Adrenal gland (tissue), 19 donors: ENCODE measurements around the gene GRIN2D. TPM values are rescaled to one million over a fixed set of nuclear protein-coding genes. Genes with fewer than 3 reads are reported as not detected.

ENCODE experiments used
- DNase-seq, 7 donors: peaks; one replicate each; pipeline ENCODE4 v3.0.0-alpha.2; 2019 to 2020
- H3K27ac ChIP-seq, 5 donors: fragments of 200-600 bp; sonication (generic) in 4 of 5; 1 replicate in 3 of 5; 2 replicates in 2 of 5; pipeline versions ENCODE4 v1.5.1 to v1.8.0; 2016 to 2020; ENCODE audit warnings: mild to moderate bottlenecking in 1 of 5
- H3K27me3 ChIP-seq: fragments of 200-600 bp; 2 replicates; pipeline ENCODE4 v1.8.0; 2021
- H3K36me3 ChIP-seq, 2 donors: fragments of 200-600 bp; replicated peaks in 1 of 2; 1 replicate in 1 of 2; 2 replicates in 1 of 2; pipeline versions ENCODE4 v1.5.1 to v1.8.0; 2018 to 2022
- H3K4me1 ChIP-seq, 2 donors: fragments of 200-600 bp; replicated peaks in 1 of 2; 1 replicate in 1 of 2; 2 replicates in 1 of 2; pipeline versions ENCODE4 v1.5.1 to v1.8.0; 2018 to 2021
- H3K4me3 ChIP-seq, 4 donors: fragments of 200-600 bp; sonication (generic) in 3 of 4; one replicate each; pipeline ENCODE4 v1.5.1; 2016 to 2018
- H3K9me3 ChIP-seq, 3 donors: fragments of 200-600 bp; sonication (generic) in 1 of 3; replicated peaks in 1 of 3; 1 replicate in 2 of 3; 2 replicates in 1 of 3; pipeline versions ENCODE4 v1.5.1 to v1.8.0; 2016 to 2021
- CTCF ChIP-seq, 6 experiments: fragments of 450-650 bp in 4 of 6; fragments of 200-600 bp in 2 of 6; sonication (generic) in 1 of 6; IDR thresholded peaks; 1 replicate in 5 of 6; 2 replicates in 1 of 6; pipeline versions ENCODE4 v1.5.1 to v1.8.0; 2016 to 2021; ENCODE audit warnings: antibody characterized with exemption in 6 of 6, mild to moderate bottlenecking in 2 of 6, moderate library complexity in 1 of 6
- POLR2A ChIP-seq, 2 donors: fragments of 450-650 bp; IDR thresholded peaks; one replicate each; pipeline ENCODE4 v1.6.1; 2017; ENCODE audit warnings: antibody characterized with exemption in 2 of 2, mild to moderate bottlenecking in 2 of 2, moderate library complexity in 1 of 2
- WGBS, 4 donors: extraction: QIAGEN DNeasy Blood & Tissue Kit in 2 of 4; methylation state at CpG; one replicate each; pipeline versions ENCODE4 v1.1.5 to v1.1.7; 2013 to 2017; 5-methylcytosine and 5-hydroxymethylcytosine counted together
- intact Hi-C, 2 donors: fragments of 100-400 bp; cut with DNase I; formaldehyde crosslinking; loops; one replicate each; pipeline versions ENCODE4 v1.14.1 to v1.15.0; 2022 to 2023
- long read RNA-seq, 10 donors: library from polyadenylated mRNA in 3 of 10; unstranded in 2 of 10; stranded (forward) in 1 of 10; transcript quantifications; one replicate each; pipeline ENCODE4 v2.0.0 and lab custom pipeline, GENCODE V29; 2021 to 2026
- polyA plus RNA-seq, 3 donors: library from polyadenylated mRNA; stranded (reverse); fragments of 200-250 nt in 2 of 3; fragments of 350-450 nt in 1 of 3; fragmentation: Illumina TruSeq in 1 of 3; extraction: RNeasy Lipid Tissue Mini Kit (QIAGEN cat#74804) in 1 of 3; gene quantifications; one replicate each; pipeline ENCODE4 v1.2.3, GENCODE V29; 2013 to 2014
- total RNA-seq, 9 donors: library from RNA; depleted of rRNA in 4 of 9; stranded (reverse); fragments of >200 nt in 4 of 9; fragments of 120-200 nt in 1 of 9; fragmentation: NEBNext Ultra II Directional in 1 of 9; extraction: Animal tissue kit (Norgen Biotek cat#: 25700) in 1 of 9; gene quantifications; one replicate each; pipeline versions ENCODE4 v1.1.0 to v1.2.4, GENCODE V29; 2013 to 2023
- donor health status: healthy with polysubstance abuse.
- donor health status: Bipolar disorder and iron deficiency.
- donor health status: DM: yes; HTN: yes; CAD: no.
- donor health status: DM: no; HTN: no; CAD: no.
- donor health status: DM: no; HTN: no; CAD: no.
- donor health status: DM: yes; HTN: yes; CAD: no.

The GRIN2D gene
- total RNA-seq (1 to 10 TPM in 3 of 9 donors, under 1 TPM in 6; 0.12 to 1.8 (median 0.57) TPM), polyA plus RNA-seq (1 to 10 TPM in 1 of 3 donors, under 1 TPM in 2; 0.11 to 1.0 (median 0.64) TPM)
- long read RNA-seq, donor 1 = 0 reads
- long read RNA-seq, donor 2 = 0 reads
- long read RNA-seq, donor 3 = 0 reads
- long read RNA-seq, donor 4 = 0 reads
- long read RNA-seq, donor 5, partial matches to known transcripts = 0 of 2 reads
- long read RNA-seq, donor 5, other reads (novel, unspliced or antisense) = 2 of 2 reads
- long read RNA-seq, donor 6 = 0 reads
- long read RNA-seq, donor 7 = 0 reads
- long read RNA-seq, donor 8 = 0 reads
- long read RNA-seq, donor 9 = 0 reads
- long read RNA-seq, donor 10 = 0 reads

- H3K4me3 ChIP-seq = no peak within 1 kb of the TSS
- H3K4me1 ChIP-seq = peaks cover 0 to 16% of the 10 kb centered on the region in 2 donors
- peaks cover 40% of the 10 kb centered on the region for H3K27me3 ChIP-seq
- DNase-seq = no peak
- intact Hi-C loops = loop anchor here in 1 of 2 donors (10.0 kb wide), 1 partner anchor 51 kb away; the partner anchor contains the start of gene GRWD1
- WGBS, 4 donors = 0 to 2% (median 1%) methylated on average over 2 to 40 of the region's 40 CpGs
- H3K9me3 ChIP-seq = no peaks in the 10 kb centered on the region
- H3K36me3 ChIP-seq = peaks cover 0 to 7% of the 10 kb centered on the region in 2 donors
- no peak within 1 kb of the TSS for H3K27ac ChIP-seq
- TF ChIP-seq CTCF (IDR thresholded peaks at IDR 0.05) = no peak
- TF ChIP-seq POLR2A (IDR thresholded peaks at IDR 0.05) = no peak
Measured at GRCh38 chr19:48393559-48394330, at the start of gene GRIN2D. TSS of gene GRIN2D (plus strand) at chr19:48393668. CDS start at chr19:48398393, 4,725 bp downstream.

- Histone ChIP-seq H3K27ac (no peak overlapping the region), H3K36me3 (no peaks in the 10 kb centered on the region), H3K27me3 (no peaks in the 10 kb centered on the region), H3K4me1 (peaks cover 9% of the 10 kb centered on the region in 2 donors), H3K4me3 (no peak overlapping the region), H3K9me3 (no peaks in the 10 kb centered on the region)
- DNase-seq = no peak
- WGBS, 4 donors = 92 to 100% (median 97%) methylated on average over 6 of the region's 6 CpGs
- TF ChIP-seq POLR2A (IDR thresholded peaks at IDR 0.05) (no peak), CTCF (IDR thresholded peaks at IDR 0.05) (no peak)
- intact Hi-C loops = no loop called here
Measured at GRCh38 chr19:48344892-48345291, 48.6 kb upstream of the GRIN2D start.

- H3K27me3 ChIP-seq = no peaks in the 10 kb centered on the region
- no peak overlapping the region for H3K27ac ChIP-seq
- peaks cover 9% of the 10 kb centered on the region in 2 donors for H3K4me1 ChIP-seq
- TF ChIP-seq CTCF (IDR thresholded peaks at IDR 0.05) (no peak), POLR2A (IDR thresholded peaks at IDR 0.05) (no peak)
- H3K36me3 ChIP-seq = no peaks in the 10 kb centered on the region
- 86 to 94% (median 88%) methylated on average over 2 of the region's 2 CpGs for WGBS, 4 donors
- no peak for DNase-seq
- intact Hi-C loops = no loop called here
- no peaks in the 10 kb centered on the region for H3K9me3 ChIP-seq
- no peak overlapping the region for H3K4me3 ChIP-seq
Measured at GRCh38 chr19:48346191-48346590, 47.3 kb upstream of the GRIN2D start.

- Histone ChIP-seq H3K9me3 (no peaks in the 10 kb centered on the region), H3K4me3 (no peak overlapping the region), H3K36me3 (no peaks in the 10 kb centered on the region), H3K27ac (peak overlapping the region in 3 of 5 donors; percentile 62 to 78 (median 73)), H3K27me3 (no peaks in the 10 kb centered on the region), H3K4me1 (peaks cover 9% of the 10 kb centered on the region in 2 donors)
- 19 to 33% (median 28%) methylated on average over 5 of the region's 5 CpGs for WGBS, 4 donors
- intact Hi-C loops = no loop called here
- peak; percentile 72 to 90 (median 83) for DNase-seq
- TF ChIP-seq POLR2A (IDR thresholded peaks at IDR 0.05) (no peak), CTCF (IDR thresholded peaks at IDR 0.05) (no peak)
Measured at GRCh38 chr19:48348045-48348444, 45.4 kb upstream of the GRIN2D start.
